ENCODE data around the gene HSPG2. TPM values are rescaled to one million over a fixed set of nuclear protein-coding genes. Genes with fewer than 3 reads are reported as not detected.
"Not testable (repeated sequence)": the region's sequence is repeated elsewhere in the genome, so short reads cannot be mapped to it uniquely, and the experiment has no call there.

HSPG2 gene
- total RNA-seq, 1 donor from 2014 or later: 1,732 TPM

- H3K4me1 Mint-ChIP-seq (ENCODE audit: unreplicated experiment): peaks cover 17% of the 10 kb centered on the region
- H3K27ac Mint-ChIP-seq (ENCODE audit: unreplicated experiment): peak overlapping the region; percentile 90
- peak overlapping the region; percentile 95 for H3K4me3 Mint-ChIP-seq (ENCODE audit: unreplicated experiment)
- no peaks in the 10 kb centered on the region for H3K9me3 Mint-ChIP-seq (ENCODE audit: unreplicated experiment)
- DNase-seq (ENCODE audit: low spot score): no peak
- no peak for TF ChIP-seq CTCF (IDR thresholded peaks at IDR 0.05; ENCODE audit: unreplicated experiment)
- H3K27me3 Mint-ChIP-seq (ENCODE audit: unreplicated experiment): no peaks in the 10 kb centered on the region
- peaks cover 11% of the 10 kb centered on the region for H3K36me3 Mint-ChIP-seq (ENCODE audit: low read depth, unreplicated experiment)
These were observed 154.7 kb downstream of the HSPG2 start for GRCh38 chr1:21782349-21782867.

- Mint-ChIP-seq H3K27me3 (ENCODE audit: unreplicated experiment) (no peaks in the 10 kb centered on the region), H3K4me3 (ENCODE audit: unreplicated experiment) (peak overlapping the region; percentile 95), H3K9me3 (ENCODE audit: unreplicated experiment) (no peaks in the 10 kb centered on the region), H3K36me3 (ENCODE audit: low read depth, unreplicated experiment) (peaks cover 10% of the 10 kb centered on the region), H3K4me1 (ENCODE audit: unreplicated experiment) (peaks cover 17% of the 10 kb centered on the region), H3K27ac (ENCODE audit: unreplicated experiment) (peak overlapping the region; percentile 90)
- no peak for TF ChIP-seq CTCF (IDR thresholded peaks at IDR 0.05; ENCODE audit: unreplicated experiment)
- peak; percentile 30 for DNase-seq (ENCODE audit: low spot score)
These were observed 155.2 kb downstream of the HSPG2 start for GRCh38 chr1:21781815-21782348.

GRCh38 chr1:21779613-21780521, 157.2 kb downstream of the HSPG2 start:
- H3K4me1 Mint-ChIP-seq (ENCODE audit: unreplicated experiment): peaks cover 18% of the 10 kb centered on the region
- peak overlapping the region; percentile 53 for H3K27ac Mint-ChIP-seq (ENCODE audit: unreplicated experiment)

GRCh38 chr1:21778405-21778727, 158.7 kb downstream of the HSPG2 start:
- peaks cover 18% of the 10 kb centered on the region for H3K4me1 Mint-ChIP-seq (ENCODE audit: unreplicated experiment)
- no peaks in the 10 kb centered on the region for H3K27me3 Mint-ChIP-seq (ENCODE audit: unreplicated experiment)
- H3K36me3 Mint-ChIP-seq (ENCODE audit: low read depth, unreplicated experiment): peaks cover 7% of the 10 kb centered on the region
- H3K4me3 Mint-ChIP-seq (ENCODE audit: unreplicated experiment): no peak overlapping the region
- H3K27ac Mint-ChIP-seq (ENCODE audit: unreplicated experiment): no peak overlapping the region
- TF ChIP-seq CTCF (IDR thresholded peaks at IDR 0.05; ENCODE audit: unreplicated experiment): no peak
- DNase-seq (ENCODE audit: low spot score): no peak
- H3K9me3 Mint-ChIP-seq (ENCODE audit: unreplicated experiment): no peaks in the 10 kb centered on the region

More at GRCh38 chr1:21779613-21780521, 157.2 kb downstream of the HSPG2 start:
- Mint-ChIP-seq H3K27me3 (ENCODE audit: unreplicated experiment) (no peaks in the 10 kb centered on the region), H3K36me3 (ENCODE audit: low read depth, unreplicated experiment) (peaks cover 7% of the 10 kb centered on the region), H3K9me3 (ENCODE audit: unreplicated experiment) (no peaks in the 10 kb centered on the region), H3K4me3 (ENCODE audit: unreplicated experiment) (peak overlapping the region; percentile 56)
- DNase-seq (ENCODE audit: low spot score): no peak
- TF ChIP-seq CTCF (IDR thresholded peaks at IDR 0.05; ENCODE audit: unreplicated experiment): no peak

GRCh38 chr1:21776925-21777324, 160.2 kb downstream of the HSPG2 start:
- not testable (repeated sequence) for H3K4me3 Mint-ChIP-seq (ENCODE audit: unreplicated experiment); DNase-seq (ENCODE audit: low spot score); H3K9me3 Mint-ChIP-seq (ENCODE audit: unreplicated experiment); H3K27ac Mint-ChIP-seq (ENCODE audit: unreplicated experiment); H3K36me3 Mint-ChIP-seq (ENCODE audit: low read depth, unreplicated experiment); H3K27me3 Mint-ChIP-seq (ENCODE audit: unreplicated experiment)
- peaks cover 16% of the 10 kb centered on the region for H3K4me1 Mint-ChIP-seq (ENCODE audit: unreplicated experiment)
